B cell (primary cell): ENCODE measurements around the gene ACER1. TPM values are rescaled to one million over a fixed set of nuclear protein-coding genes. Genes with fewer than 3 reads are reported as not detected.

Source experiments
- ATAC-seq: fragments of 200-7000 bp; cut with Tn5 transposase; one replicate; pipeline ENCODE4 v1.10.0; 2021; ENCODE audit warnings: low read depth, mild to moderate bottlenecking, moderate number of reproducible peaks, moderate library complexity
- CTCF ChIA-PET: fragments of 350-600 bp; sonication (Branson Sonifier 250); formaldehyde crosslinking; loops from one replicate; lab custom pipeline; 2021; ENCODE audit warnings: antibody characterized with exemption, inconsistent platforms; lab: Charles Lee
- POLR2A ChIA-PET: fragments of 350-600 bp; sonication (Branson Sonifier 250); formaldehyde crosslinking; loops from one replicate; lab custom pipeline; 2021; ENCODE audit warnings: antibody characterized with exemption; lab: Charles Lee
- DNase-seq: peaks from one replicate; pipeline ENCODE4 v3.0.0; 2013
- H2AFZ ChIP-seq: 2 replicates; pipeline ENCODE4 v1.6.1; 2012; ENCODE audit warnings: mild to moderate bottlenecking, low read depth, low read length; ENCODE audit not compliant: insufficient read depth, poor library complexity, severe bottlenecking
- H3K27ac ChIP-seq, 2 donors: 1 replicate in 1 of 2; 2 replicates in 1 of 2; pipeline ENCODE4 v1.5.1; 2012 to 2013; ENCODE audit warnings: low read length in 2 of 2, mild to moderate bottlenecking in 2 of 2, moderate library complexity in 1 of 2
- H3K27me3 ChIP-seq, 4 experiments: fragments of 200-600 bp in 1 of 4; sonication (generic) in 1 of 4; replicated peaks in 1 of 4; 1 replicate in 2 of 4; 2 replicates in 2 of 4; pipeline versions ENCODE4 v1.6.1 to v1.7.0; 2013 to 2016; ENCODE audit warnings: low read length in 3 of 4, mild to moderate bottlenecking in 2 of 4, mixed read lengths in 1 of 4, moderate library complexity in 1 of 4; ENCODE audit not compliant: insufficient read depth in 4 of 4, control insufficient read depth in 3 of 4; ENCODE audit errors: control extremely low read depth in 1 of 4
- H3K36me3 ChIP-seq, 2 experiments: replicated peaks in 1 of 2; 1 replicate in 1 of 2; 2 replicates in 1 of 2; pipeline versions ENCODE4 v1.6.1 to v1.7.1; 2013; ENCODE audit warnings: low read length in 1 of 2; ENCODE audit not compliant: insufficient read depth in 2 of 2, control insufficient read depth in 1 of 2; ENCODE audit errors: control extremely low read depth in 1 of 2, extremely low read depth in 1 of 2
- H3K4me1 ChIP-seq, 2 donors: fragments of 200-600 bp in 1 of 2; sonication (generic) in 1 of 2; 1 replicate in 1 of 2; 2 replicates in 1 of 2; pipeline versions ENCODE4 v1.5.1 to v1.6.1; 2013 to 2017; ENCODE audit warnings: low read length in 2 of 2; ENCODE audit not compliant: control insufficient read depth in 2 of 2, insufficient read depth in 2 of 2
- H3K4me2 ChIP-seq: replicated peaks from 2 replicates; pipeline ENCODE3; 2012; ENCODE audit warnings: mild to moderate bottlenecking, low read depth, low read length; ENCODE audit not compliant: poor library complexity, severe bottlenecking
- H3K4me3 ChIP-seq, 5 experiments: fragments of 200-600 bp in 1 of 5; sonication (generic) in 1 of 5; 1 replicate in 3 of 5; 2 replicates in 2 of 5; pipeline versions ENCODE4 v1.5.1 to v1.7.0; 2011 to 2016; ENCODE audit warnings: low read length in 4 of 5, mild to moderate bottlenecking in 4 of 5, low read depth in 2 of 5, control low read depth in 1 of 5, moderate library complexity in 1 of 5; ENCODE audit not compliant: insufficient read depth in 1 of 5; ENCODE audit errors: control extremely low read depth in 1 of 5, extremely low read depth in 1 of 5
- H3K79me2 ChIP-seq: fragments of 200-600 bp; sonication (generic); one replicate; pipeline ENCODE4 v1.6.0; 2016; ENCODE audit warnings: low read length; ENCODE audit not compliant: control insufficient read depth, insufficient read depth
- H3K9ac ChIP-seq: fragments of 200-600 bp; sonication (generic); 2 replicates; pipeline ENCODE4 v1.6.1; 2017; ENCODE audit warnings: mild to moderate bottlenecking, low read length, moderate library complexity
- H3K9me3 ChIP-seq, 3 donors: one replicate each; pipeline versions ENCODE4 v1.6.1 to v1.7.1; 2013; ENCODE audit warnings: low read length in 2 of 3; ENCODE audit not compliant: control insufficient read depth in 2 of 3, insufficient read depth in 1 of 3; ENCODE audit errors: control extremely low read depth in 1 of 3
- H4K20me1 ChIP-seq: 2 replicates; pipeline ENCODE4 v1.6.0; 2012; ENCODE audit warnings: mild to moderate bottlenecking, low read length; ENCODE audit not compliant: insufficient read depth, control insufficient read depth, poor library complexity, severe bottlenecking
- H3K27ac Mint-ChIP-seq: one replicate; pipeline ENCODE4 v1.8.0; 2021; ENCODE audit warnings: mixed read lengths
- H3K27me3 Mint-ChIP-seq: one replicate; pipeline ENCODE4 v1.8.0; 2021; ENCODE audit warnings: mixed read lengths
- H3K4me1 Mint-ChIP-seq: one replicate; pipeline ENCODE4 v1.8.0; 2021; ENCODE audit warnings: mixed read lengths
- H3K4me3 Mint-ChIP-seq: one replicate; pipeline ENCODE4 v1.8.0; 2021; ENCODE audit warnings: mixed read lengths
- H3K9me3 Mint-ChIP-seq: one replicate; pipeline ENCODE4 v1.8.0; 2022; ENCODE audit warnings: mixed read lengths; ENCODE audit not compliant: insufficient read depth
- EZH2 ChIP-seq: IDR thresholded peaks from 2 replicates; pipeline ENCODE4 v1.6.1; 2012; ENCODE audit warnings: borderline replicate concordance, low read depth, mild to moderate bottlenecking, moderate library complexity, low read length; ENCODE audit not compliant: insufficient read depth, poor library complexity, severe bottlenecking
- WGBS: methylation state at CpG from one replicate; pipeline ENCODE4 v1.1.5; 2013; ENCODE audit warnings: missing lambda C conversion rate; ENCODE audit not compliant: insufficient coverage; 5-methylcytosine and 5-hydroxymethylcytosine counted together
- intact Hi-C: fragments of 100-400 bp; cut with micrococcal nuclease; formaldehyde crosslinking; loops from one replicate; pipeline ENCODE4 v1.10.0; 2022
- polyA plus RNA-seq: library from polyadenylated mRNA; depleted of rRNA; stranded (reverse); fragments of >200 nt; gene quantifications from 2 replicates; pipeline ENCODE4 v1.2.3, GENCODE V29; 2012
- total RNA-seq, 2 donors: library from RNA; stranded (reverse); fragments of 120-200 nt in 1 of 2; gene quantifications; 1 replicate in 1 of 2; 2 replicates in 1 of 2; pipeline versions ENCODE4 v1.2.3 to v1.2.4, GENCODE V29; 2013 to 2022
- TF ChIP-seq, protein P1 (sequence below): fragments of 200-600 bp; IDR thresholded peaks from one replicate; pipeline ENCODE4 v1.8.0; 2022; ENCODE audit warnings: antibody characterized with exemption, mild to moderate bottlenecking

Gene ACER1
- total and polyA plus RNA-seq, 2 donors (not counting 1 experiment from before 2014, with no cell fraction given) = not detected

DNA sequence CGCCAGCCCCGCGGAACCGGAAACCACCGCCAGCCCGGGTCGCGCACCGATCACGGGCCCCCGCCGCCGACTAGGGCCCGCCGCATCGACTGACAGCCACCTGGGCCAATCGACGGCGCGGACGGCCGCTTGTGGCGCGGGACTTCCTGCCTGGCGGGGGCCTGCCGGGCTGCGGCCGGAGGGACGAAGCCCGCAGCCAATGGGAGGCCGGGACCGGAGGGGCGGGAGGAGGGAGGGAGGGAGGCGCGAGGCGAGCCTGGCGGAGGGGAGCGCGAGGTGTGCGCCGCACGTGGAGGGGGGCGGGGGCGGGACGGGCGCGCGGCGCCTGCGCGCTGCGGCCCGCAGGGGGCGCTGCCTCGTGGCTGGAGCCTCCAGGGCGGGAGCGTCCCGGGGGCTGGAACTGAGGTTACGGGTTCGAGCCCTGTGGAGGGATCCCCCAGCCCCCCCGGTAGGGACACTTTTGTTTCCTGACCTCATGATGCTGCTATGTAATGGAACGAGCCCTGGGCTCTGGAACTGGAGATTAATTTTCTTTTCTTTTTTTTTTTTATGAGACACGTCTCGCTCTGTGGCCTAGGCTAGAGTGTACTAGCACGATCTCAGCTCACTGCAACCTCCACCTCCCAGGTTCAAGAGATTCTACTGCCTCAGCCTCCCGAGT, 53.4 kb downstream of the ACER1 start, which contains the start of gene MLLT1:
Gene MLLT1, minus strand, starts transcription at position 45 of the 661 bp plus-strand sequence. CDS start 191 bp downstream, outside the sequence.
- H3K9me3 Mint-ChIP-seq = no peaks in the 10 kb centered on the region
- ATAC-seq = peak; percentile 97
- ChIA-PET POLR2A (no interaction called here), CTCF (no interaction called here)
- Histone ChIP-seq H3K4me1 (peaks cover 15 to 23% of the 10 kb centered on the region in 2 donors), H3K9ac (peak within 1 kb of the TSS; percentile 74), H2AFZ (peak within 1 kb of the TSS; percentile 64), H3K9me3 (peaks cover 0 to 4% (median 2%) of the 10 kb centered on the region in 3 donors), H3K36me3 (no peaks in the 10 kb centered on the region), H3K4me3 (peak within 1 kb of the TSS; percentile 44 to 85 (median 62)), H3K79me2 (peaks cover 44% of the 10 kb centered on the region), H3K27ac (peak within 1 kb of the TSS; percentile 29 to 77), H3K4me2 (peak within 1 kb of the TSS; percentile 99), H4K20me1 (peaks cover 41% of the 10 kb centered on the region), H3K27me3 (no peaks in the 10 kb centered on the region)
- H3K4me3 Mint-ChIP-seq = peak within 1 kb of the TSS; percentile 89
- H3K27ac Mint-ChIP-seq = peak within 1 kb of the TSS; percentile 64
- peak; percentile 97 for DNase-seq
- under 1% methylated on average over 52 of the region's 66 CpGs for WGBS
- intact Hi-C loops = loop anchor here (1.0 to 5.0 kb wide), 5 partner anchors 81 to 582 kb away; partner anchors contain the start of genes ALKBH7 and CLPP
- peaks cover 27% of the 10 kb centered on the region for H3K4me1 Mint-ChIP-seq
- H3K27me3 Mint-ChIP-seq = no peaks in the 10 kb centered on the region
- TF ChIP-seq EZH2 = no peak
- TF ChIP-seq, protein P1, sequence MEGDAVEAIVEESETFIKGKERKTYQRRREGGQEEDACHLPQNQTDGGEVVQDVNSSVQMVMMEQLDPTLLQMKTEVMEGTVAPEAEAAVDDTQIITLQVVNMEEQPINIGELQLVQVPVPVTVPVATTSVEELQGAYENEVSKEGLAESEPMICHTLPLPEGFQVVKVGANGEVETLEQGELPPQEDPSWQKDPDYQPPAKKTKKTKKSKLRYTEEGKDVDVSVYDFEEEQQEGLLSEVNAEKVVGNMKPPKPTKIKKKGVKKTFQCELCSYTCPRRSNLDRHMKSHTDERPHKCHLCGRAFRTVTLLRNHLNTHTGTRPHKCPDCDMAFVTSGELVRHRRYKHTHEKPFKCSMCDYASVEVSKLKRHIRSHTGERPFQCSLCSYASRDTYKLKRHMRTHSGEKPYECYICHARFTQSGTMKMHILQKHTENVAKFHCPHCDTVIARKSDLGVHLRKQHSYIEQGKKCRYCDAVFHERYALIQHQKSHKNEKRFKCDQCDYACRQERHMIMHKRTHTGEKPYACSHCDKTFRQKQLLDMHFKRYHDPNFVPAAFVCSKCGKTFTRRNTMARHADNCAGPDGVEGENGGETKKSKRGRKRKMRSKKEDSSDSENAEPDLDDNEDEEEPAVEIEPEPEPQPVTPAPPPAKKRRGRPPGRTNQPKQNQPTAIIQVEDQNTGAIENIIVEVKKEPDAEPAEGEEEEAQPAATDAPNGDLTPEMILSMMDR = peak; percentile 90

DNA sequence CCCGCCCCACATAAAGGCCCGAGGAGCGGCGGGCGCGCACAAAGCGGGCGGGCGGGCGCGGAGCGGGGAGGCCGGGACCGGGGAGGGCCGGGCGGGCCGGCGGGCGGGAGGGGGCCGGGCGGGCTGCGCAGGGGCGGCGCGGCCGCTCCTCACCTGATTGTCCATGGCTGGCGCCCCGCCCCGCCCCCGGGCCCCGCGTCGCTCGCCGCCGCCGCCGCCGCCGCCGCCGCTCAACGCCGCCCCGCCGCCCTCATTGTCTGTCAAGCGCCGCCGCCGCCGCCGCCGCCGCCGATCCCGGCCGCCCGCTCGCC, 53.8 kb downstream of the ACER1 start:
- POLR2A ChIA-PET = interaction anchor here (0.6 kb wide), 1 partner anchor 11 kb away, joined by 3 read pairs; no protein-coding TSS in a partner anchor
- no peaks in the 10 kb centered on the region for H3K27me3 Mint-ChIP-seq
- intact Hi-C loops = no loop called here
- Histone ChIP-seq H3K27ac (peak overlapping the region in 1 of 2 donors; percentile 77), H3K79me2 (peaks cover 49% of the 10 kb centered on the region), H3K4me3 (peak overlapping the region in 4 of 5 experiments; percentile 57 to 85 (median 66)), H3K9me3 (no peaks in the 10 kb centered on the region), H3K4me2 (peak overlapping the region; percentile 99), H3K27me3 (no peaks in the 10 kb centered on the region), H3K4me1 (peaks cover 15 to 23% of the 10 kb centered on the region in 2 donors), H4K20me1 (peaks cover 46% of the 10 kb centered on the region), H3K36me3 (no peaks in the 10 kb centered on the region), H2AFZ (peak overlapping the region; percentile 64), H3K9ac (peak overlapping the region; percentile 74)
- H3K4me1 Mint-ChIP-seq = peaks cover 29% of the 10 kb centered on the region
- no peak for DNase-seq
- H3K9me3 Mint-ChIP-seq = no peaks in the 10 kb centered on the region
- CTCF ChIA-PET = interaction anchor here (1.0 to 1.4 kb wide), 2 partner anchors 61 to 584 kb away, joined by 4 read pairs; no protein-coding TSS in a partner anchor
- H3K27ac Mint-ChIP-seq = no peak overlapping the region
- ATAC-seq = peak; percentile 42
- H3K4me3 Mint-ChIP-seq = peak overlapping the region; percentile 69
- TF ChIP-seq, protein P1 = no peak
- under 1% methylated on average over 56 of the region's 59 CpGs for whole genome bisulfite sequencing
